Measurements from ENCODE around the gene TOX3. TPM values are rescaled to one million over a fixed set of nuclear protein-coding genes. Genes with fewer than 3 reads are reported as not detected.
A peak's percentile ranks its signal among the peaks of the same experiment; 100 is the strongest.

TOX3 gene
- total and polyA plus RNA-seq, 2 of the 13 experiments (the other 11 are each of a cell fraction or from before 2014, with no cell fraction given): 14.5 to 98.6 TPM

DNA sequence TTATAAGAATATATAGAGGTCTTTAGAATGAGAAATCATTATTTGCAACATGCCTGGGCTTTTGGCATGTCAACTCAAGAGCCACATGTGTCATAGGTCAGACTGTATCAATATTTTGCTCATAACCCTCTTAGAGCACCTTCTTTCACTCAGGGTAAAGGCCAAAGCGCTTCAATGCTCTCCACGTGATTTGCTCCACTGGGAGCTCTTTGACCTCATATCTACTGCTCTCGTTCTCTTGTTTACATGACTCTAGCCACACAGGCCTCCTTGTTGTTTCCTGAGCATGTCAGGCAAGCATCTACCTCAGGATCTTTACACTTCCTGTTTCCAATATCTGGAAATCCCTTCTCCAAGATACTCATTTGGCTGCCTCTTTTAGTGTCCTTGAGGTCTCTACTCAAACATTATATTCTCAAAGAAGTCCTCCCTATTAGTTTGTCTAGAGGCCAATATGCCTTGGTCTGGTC, 148.4 kb downstream of the TOX3 start (continued):
- TF ChIP-seq, protein P1, sequence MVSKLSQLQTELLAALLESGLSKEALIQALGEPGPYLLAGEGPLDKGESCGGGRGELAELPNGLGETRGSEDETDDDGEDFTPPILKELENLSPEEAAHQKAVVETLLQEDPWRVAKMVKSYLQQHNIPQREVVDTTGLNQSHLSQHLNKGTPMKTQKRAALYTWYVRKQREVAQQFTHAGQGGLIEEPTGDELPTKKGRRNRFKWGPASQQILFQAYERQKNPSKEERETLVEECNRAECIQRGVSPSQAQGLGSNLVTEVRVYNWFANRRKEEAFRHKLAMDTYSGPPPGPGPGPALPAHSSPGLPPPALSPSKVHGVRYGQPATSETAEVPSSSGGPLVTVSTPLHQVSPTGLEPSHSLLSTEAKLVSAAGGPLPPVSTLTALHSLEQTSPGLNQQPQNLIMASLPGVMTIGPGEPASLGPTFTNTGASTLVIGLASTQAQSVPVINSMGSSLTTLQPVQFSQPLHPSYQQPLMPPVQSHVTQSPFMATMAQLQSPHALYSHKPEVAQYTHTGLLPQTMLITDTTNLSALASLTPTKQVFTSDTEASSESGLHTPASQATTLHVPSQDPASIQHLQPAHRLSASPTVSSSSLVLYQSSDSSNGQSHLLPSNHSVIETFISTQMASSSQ (IDR thresholded peaks at IDR 0.05; ENCODE audit: low read depth): peak; percentile 80
- TF ChIP-seq, protein P1 (CRISPR knock-in tag; IDR thresholded peaks at IDR 0.05; ENCODE audit: borderline replicate concordance): peak; percentile 87; the same call in 1 of the 2 replicates
- TF ChIP-seq ELF3 (CRISPR knock-in tag; IDR thresholded peaks at IDR 0.05) (peak; percentile 99), SRF (IDR thresholded peaks at IDR 0.05; ENCODE audit: low read depth, low read length) (no peak), GPN1 (CRISPR knock-in tag; IDR thresholded peaks at IDR 0.05; ENCODE audit: borderline replicate concordance) (no peak), YY1 (IDR thresholded peaks at IDR 0.05; ENCODE audit: insufficient read depth, insufficient replicate concordance, low read depth, low read length) (no peak), ZFY (CRISPR knock-in tag; IDR thresholded peaks at IDR 0.05) (peak; percentile 77), POGZ (CRISPR knock-in tag; IDR thresholded peaks at IDR 0.05) (peak; percentile 99), ZNF773 (CRISPR knock-in tag; IDR thresholded peaks at IDR 0.05; ENCODE audit: borderline replicate concordance) (no peak)
- TF ChIP-seq, protein P2, sequence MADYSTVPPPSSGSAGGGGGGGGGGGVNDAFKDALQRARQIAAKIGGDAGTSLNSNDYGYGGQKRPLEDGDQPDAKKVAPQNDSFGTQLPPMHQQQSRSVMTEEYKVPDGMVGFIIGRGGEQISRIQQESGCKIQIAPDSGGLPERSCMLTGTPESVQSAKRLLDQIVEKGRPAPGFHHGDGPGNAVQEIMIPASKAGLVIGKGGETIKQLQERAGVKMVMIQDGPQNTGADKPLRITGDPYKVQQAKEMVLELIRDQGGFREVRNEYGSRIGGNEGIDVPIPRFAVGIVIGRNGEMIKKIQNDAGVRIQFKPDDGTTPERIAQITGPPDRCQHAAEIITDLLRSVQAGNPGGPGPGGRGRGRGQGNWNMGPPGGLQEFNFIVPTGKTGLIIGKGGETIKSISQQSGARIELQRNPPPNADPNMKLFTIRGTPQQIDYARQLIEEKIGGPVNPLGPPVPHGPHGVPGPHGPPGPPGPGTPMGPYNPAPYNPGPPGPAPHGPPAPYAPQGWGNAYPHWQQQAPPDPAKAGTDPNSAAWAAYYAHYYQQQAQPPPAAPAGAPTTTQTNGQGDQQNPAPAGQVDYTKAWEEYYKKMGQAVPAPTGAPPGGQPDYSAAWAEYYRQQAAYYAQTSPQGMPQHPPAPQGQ (CRISPR knock-in tag; IDR thresholded peaks at IDR 0.05; ENCODE audit: borderline replicate concordance): 0 out of 2 replicates have a peak, but pooled peaks have one; percentile 41
- TF ChIP-seq, protein P3, sequence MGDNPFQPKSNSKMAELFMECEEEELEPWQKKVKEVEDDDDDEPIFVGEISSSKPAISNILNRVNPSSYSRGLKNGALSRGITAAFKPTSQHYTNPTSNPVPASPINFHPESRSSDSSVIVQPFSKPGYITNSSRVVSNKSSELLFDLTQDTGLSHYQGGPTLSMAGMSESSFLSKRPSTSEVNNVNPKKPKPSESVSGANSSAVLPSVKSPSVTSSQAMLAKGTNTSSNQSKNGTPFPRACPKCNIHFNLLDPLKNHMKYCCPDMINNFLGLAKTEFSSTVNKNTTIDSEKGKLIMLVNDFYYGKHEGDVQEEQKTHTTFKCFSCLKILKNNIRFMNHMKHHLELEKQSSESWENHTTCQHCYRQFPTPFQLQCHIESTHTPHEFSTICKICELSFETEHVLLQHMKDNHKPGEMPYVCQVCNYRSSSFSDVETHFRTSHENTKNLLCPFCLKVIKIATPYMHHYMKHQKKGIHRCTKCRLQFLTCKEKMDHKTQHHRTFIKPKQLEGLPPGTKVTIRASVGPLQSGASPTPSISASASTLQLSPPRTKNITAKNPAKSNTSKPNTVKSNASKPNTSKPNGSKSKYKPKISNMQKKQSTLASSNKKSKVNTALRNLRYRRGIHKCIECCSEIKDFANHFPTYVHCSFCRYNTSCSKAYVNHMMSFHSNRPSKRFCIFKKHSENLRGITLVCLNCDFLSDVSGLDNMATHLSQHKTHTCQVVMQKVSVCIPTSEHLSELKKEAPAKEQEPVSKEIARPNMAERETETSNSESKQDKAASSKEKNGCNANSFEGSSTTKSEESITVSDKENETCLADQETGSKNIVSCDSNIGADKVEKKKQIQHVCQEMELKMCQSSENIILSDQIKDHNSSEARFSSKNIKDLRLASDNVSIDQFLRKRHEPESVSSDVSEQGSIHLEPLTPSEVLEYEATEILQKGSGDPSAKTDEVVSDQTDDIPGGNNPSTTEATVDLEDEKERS (CRISPR knock-in tag; IDR thresholded peaks at IDR 0.05): peak; percentile 94
- TF ChIP-seq, protein P4, sequence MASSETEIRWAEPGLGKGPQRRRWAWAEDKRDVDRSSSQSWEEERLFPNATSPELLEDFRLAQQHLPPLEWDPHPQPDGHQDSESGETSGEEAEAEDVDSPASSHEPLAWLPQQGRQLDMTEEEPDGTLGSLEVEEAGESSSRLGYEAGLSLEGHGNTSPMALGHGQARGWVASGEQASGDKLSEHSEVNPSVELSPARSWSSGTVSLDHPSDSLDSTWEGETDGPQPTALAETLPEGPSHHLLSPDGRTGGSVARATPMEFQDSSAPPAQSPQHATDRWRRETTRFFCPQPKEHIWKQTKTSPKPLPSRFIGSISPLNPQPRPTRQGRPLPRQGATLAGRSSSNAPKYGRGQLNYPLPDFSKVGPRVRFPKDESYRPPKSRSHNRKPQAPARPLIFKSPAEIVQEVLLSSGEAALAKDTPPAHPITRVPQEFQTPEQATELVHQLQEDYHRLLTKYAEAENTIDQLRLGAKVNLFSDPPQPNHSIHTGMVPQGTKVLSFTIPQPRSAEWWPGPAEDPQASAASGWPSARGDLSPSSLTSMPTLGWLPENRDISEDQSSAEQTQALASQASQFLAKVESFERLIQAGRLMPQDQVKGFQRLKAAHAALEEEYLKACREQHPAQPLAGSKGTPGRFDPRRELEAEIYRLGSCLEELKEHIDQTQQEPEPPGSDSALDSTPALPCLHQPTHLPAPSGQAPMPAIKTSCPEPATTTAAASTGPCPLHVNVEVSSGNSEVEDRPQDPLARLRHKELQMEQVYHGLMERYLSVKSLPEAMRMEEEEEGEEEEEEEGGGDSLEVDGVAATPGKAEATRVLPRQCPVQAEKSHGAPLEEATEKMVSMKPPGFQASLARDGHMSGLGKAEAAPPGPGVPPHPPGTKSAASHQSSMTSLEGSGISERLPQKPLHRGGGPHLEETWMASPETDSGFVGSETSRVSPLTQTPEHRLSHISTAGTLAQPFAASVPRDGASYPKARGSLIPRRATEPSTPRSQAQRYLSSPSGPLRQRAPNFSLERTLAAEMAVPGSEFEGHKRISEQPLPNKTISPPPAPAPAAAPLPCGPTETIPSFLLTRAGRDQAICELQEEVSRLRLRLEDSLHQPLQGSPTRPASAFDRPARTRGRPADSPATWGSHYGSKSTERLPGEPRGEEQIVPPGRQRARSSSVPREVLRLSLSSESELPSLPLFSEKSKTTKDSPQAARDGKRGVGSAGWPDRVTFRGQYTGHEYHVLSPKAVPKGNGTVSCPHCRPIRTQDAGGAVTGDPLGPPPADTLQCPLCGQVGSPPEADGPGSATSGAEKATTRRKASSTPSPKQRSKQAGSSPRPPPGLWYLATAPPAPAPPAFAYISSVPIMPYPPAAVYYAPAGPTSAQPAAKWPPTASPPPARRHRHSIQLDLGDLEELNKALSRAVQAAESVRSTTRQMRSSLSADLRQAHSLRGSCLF (CRISPR knock-in tag; IDR thresholded peaks at IDR 0.05; ENCODE audit: borderline replicate concordance): no peak
